B cell (primary cell): ENCODE data around the gene XYLB.

Experiments
- EZH2 ChIP-seq: IDR thresholded peaks from 2 replicates; pipeline ENCODE4 v1.6.1; 2012; ENCODE audit warnings: borderline replicate concordance, low read depth, mild to moderate bottlenecking, moderate library complexity, low read length; ENCODE audit not compliant: insufficient read depth, poor library complexity, severe bottlenecking
- TF ChIP-seq, protein P1 (sequence below): fragments of 200-600 bp; IDR thresholded peaks from one replicate; pipeline ENCODE4 v1.8.0; 2022; ENCODE audit warnings: antibody characterized with exemption, mild to moderate bottlenecking

DNA sequence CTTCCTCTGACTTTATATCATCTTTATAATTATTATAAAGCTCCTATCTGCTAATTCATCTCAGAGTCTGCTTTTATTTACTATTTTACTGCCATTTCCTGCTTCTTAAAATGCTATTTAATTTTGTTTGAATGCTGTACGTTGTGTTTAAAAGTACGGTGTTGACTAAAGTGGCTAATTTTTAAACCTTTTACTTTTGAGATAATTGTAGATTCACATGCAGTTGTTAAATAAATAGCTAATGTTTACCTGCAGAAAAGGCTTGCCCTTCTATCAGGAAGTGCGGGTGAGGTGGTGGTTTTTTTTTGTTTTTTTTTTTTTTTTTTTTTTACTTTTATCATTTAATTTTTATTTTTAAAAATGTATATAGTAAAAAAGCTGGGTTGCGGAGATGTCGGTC, 41.3 kb downstream of the XYLB start:
- TF ChIP-seq, protein P1, sequence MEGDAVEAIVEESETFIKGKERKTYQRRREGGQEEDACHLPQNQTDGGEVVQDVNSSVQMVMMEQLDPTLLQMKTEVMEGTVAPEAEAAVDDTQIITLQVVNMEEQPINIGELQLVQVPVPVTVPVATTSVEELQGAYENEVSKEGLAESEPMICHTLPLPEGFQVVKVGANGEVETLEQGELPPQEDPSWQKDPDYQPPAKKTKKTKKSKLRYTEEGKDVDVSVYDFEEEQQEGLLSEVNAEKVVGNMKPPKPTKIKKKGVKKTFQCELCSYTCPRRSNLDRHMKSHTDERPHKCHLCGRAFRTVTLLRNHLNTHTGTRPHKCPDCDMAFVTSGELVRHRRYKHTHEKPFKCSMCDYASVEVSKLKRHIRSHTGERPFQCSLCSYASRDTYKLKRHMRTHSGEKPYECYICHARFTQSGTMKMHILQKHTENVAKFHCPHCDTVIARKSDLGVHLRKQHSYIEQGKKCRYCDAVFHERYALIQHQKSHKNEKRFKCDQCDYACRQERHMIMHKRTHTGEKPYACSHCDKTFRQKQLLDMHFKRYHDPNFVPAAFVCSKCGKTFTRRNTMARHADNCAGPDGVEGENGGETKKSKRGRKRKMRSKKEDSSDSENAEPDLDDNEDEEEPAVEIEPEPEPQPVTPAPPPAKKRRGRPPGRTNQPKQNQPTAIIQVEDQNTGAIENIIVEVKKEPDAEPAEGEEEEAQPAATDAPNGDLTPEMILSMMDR = no peak
- no peak for TF ChIP-seq EZH2
